ENCODE results near the gene FBXL7. TPM values are rescaled to one million over a fixed set of nuclear protein-coding genes. Genes with fewer than 3 reads are reported as not detected.
A peak's percentile ranks its signal among the peaks of the same experiment; 100 is the strongest.

Gene FBXL7
- total RNA-seq, 4 donors from 2014 or later = 5.7 to 47.4 (median 6.3) TPM

DNA sequence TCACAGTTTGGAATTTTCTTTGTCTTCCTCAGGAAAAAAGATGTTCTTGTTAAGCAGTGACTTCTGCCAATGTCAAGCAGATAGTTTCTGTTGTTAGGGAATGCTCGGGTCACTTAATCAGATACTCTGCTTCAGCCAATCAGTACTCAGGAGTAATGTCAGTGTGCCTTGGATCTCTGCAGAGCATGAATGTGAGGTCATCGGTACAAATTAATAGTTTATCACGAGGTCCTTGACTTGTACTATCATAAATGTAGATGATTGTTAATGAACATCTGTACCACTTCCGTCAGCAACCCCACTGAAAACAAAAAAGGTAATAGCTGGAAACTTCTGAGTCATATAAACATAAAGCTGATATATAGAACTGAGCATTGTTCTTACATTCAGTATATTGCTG, 73.6 kb downstream of the FBXL7 start:
- no peak overlapping the region for H3K27ac ChIP-seq
- intact Hi-C loops (cut with DNase I; ENCODE audit: low total_unique reads) = no loop called here
- peaks cover 0 to 18% (median 3%) of the 10 kb centered on the region in 4 donors for H3K4me1 ChIP-seq
- H3K27me3 ChIP-seq = no peaks in the 10 kb centered on the region
- no peak overlapping the region for H3K4me3 ChIP-seq
- no peaks in the 10 kb centered on the region for H3K36me3 ChIP-seq
- WGBS, 2 donors (ENCODE audit: low coverage in 1 of 2) = 50 to 59% methylated on average over 1 to 4 of the region's 4 CpGs
- TF ChIP-seq, protein P1, sequence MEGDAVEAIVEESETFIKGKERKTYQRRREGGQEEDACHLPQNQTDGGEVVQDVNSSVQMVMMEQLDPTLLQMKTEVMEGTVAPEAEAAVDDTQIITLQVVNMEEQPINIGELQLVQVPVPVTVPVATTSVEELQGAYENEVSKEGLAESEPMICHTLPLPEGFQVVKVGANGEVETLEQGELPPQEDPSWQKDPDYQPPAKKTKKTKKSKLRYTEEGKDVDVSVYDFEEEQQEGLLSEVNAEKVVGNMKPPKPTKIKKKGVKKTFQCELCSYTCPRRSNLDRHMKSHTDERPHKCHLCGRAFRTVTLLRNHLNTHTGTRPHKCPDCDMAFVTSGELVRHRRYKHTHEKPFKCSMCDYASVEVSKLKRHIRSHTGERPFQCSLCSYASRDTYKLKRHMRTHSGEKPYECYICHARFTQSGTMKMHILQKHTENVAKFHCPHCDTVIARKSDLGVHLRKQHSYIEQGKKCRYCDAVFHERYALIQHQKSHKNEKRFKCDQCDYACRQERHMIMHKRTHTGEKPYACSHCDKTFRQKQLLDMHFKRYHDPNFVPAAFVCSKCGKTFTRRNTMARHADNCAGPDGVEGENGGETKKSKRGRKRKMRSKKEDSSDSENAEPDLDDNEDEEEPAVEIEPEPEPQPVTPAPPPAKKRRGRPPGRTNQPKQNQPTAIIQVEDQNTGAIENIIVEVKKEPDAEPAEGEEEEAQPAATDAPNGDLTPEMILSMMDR (IDR thresholded peaks at IDR 0.05) = no peak
- TF ChIP-seq POLR2AphosphoS5 (IDR thresholded peaks at IDR 0.05) (no peak), EP300 (IDR thresholded peaks at IDR 0.05; ENCODE audit: low read depth) (no peak), POLR2A (IDR thresholded peaks at IDR 0.05) (no peak)
- DNase-seq = no peak
- no peaks in the 10 kb centered on the region for H3K9me3 ChIP-seq
- in situ Hi-C loops (cut with MboI; ENCODE audit: low pct_ligation_motif_present in 1 of 4, low pct_unique_long_range_greater_than_20kb in 1 of 4, low sequenced_read_pairs in 3 of 4) = no loop called here

GRCh38 chr5:15574128-15574527, 74.1 kb downstream of the FBXL7 start:
- intact Hi-C loops (cut with DNase I; ENCODE audit: low total_unique reads) (no loop called here), in situ Hi-C loops (cut with MboI; ENCODE audit: low pct_ligation_motif_present in 1 of 4, low pct_unique_long_range_greater_than_20kb in 1 of 4, low sequenced_read_pairs in 3 of 4) (no loop called here)
- TF ChIP-seq, protein P1 (IDR thresholded peaks at IDR 0.05) = no peak
- TF ChIP-seq POLR2AphosphoS5 (IDR thresholded peaks at IDR 0.05) = no peak
- TF ChIP-seq POLR2A (IDR thresholded peaks at IDR 0.05) = no peak
- TF ChIP-seq EP300 (IDR thresholded peaks at IDR 0.05; ENCODE audit: low read depth) = no peak
- Histone ChIP-seq H3K27me3 (no peaks in the 10 kb centered on the region), H3K4me1 (peaks cover 0 to 18% (median 3%) of the 10 kb centered on the region in 4 donors), H3K27ac (no peak overlapping the region), H3K36me3 (no peaks in the 10 kb centered on the region), H3K9me3 (no peaks in the 10 kb centered on the region), H3K4me3 (no peak overlapping the region)
- no peak for DNase-seq
- WGBS, 2 donors (ENCODE audit: low coverage in 1 of 2) = 60 to 71% methylated on average over 1 of the region's 1 CpG

DNA sequence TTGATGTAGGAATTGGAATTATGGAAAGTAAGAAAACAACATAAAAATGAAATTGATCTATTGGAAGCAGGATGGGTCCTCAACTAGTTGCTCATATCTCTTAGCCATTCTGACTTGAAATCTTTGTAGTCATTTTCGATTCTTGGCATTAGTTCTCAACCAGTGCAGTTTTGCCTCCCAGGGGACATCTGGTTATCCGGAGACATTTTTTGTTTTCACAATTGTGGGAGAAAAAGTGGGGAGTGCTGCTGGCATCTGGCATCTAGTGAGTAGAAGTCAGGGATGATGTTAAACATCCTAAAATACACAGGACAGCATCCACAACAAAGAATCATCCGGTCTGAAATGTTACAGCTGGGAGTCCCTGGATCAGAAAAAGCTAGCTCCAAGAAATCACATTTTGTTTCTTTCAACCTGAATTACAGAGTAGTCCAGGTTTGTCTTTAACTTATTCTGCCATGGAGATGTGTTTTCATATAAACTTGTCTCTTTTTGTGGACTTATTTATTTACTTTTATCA, 74.9 kb downstream of the FBXL7 start:
- no peak overlapping the region for H3K4me3 ChIP-seq
- WGBS, 2 donors (ENCODE audit: low coverage in 1 of 2) = 47 to 58% methylated on average over 3 of the region's 3 CpGs
- H3K36me3 ChIP-seq = no peaks in the 10 kb centered on the region
- no peaks in the 10 kb centered on the region for H3K27me3 ChIP-seq
- TF ChIP-seq, protein P1 (IDR thresholded peaks at IDR 0.05) = no peak
- TF ChIP-seq POLR2A (IDR thresholded peaks at IDR 0.05) = no peak
- TF ChIP-seq POLR2AphosphoS5 (IDR thresholded peaks at IDR 0.05) = no peak
- TF ChIP-seq EP300 (IDR thresholded peaks at IDR 0.05; ENCODE audit: low read depth) = no peak
- intact Hi-C loops (cut with DNase I; ENCODE audit: low total_unique reads) = no loop called here
- H3K27ac ChIP-seq = peak overlapping the region in 2 of 4 donors; percentile 26 to 27
- H3K4me1 ChIP-seq = peaks cover 0 to 24% (median 3%) of the 10 kb centered on the region in 4 donors
- no peak for DNase-seq
- in situ Hi-C loops (cut with MboI; ENCODE audit: low pct_ligation_motif_present in 1 of 4, low pct_unique_long_range_greater_than_20kb in 1 of 4, low sequenced_read_pairs in 3 of 4) = no loop called here
- no peaks in the 10 kb centered on the region for H3K9me3 ChIP-seq

- no peak overlapping the region for H3K4me3 ChIP-seq
- in situ Hi-C loops (cut with MboI; ENCODE audit: low pct_ligation_motif_present in 1 of 4, low pct_unique_long_range_greater_than_20kb in 1 of 4, low sequenced_read_pairs in 3 of 4) (no loop called here), intact Hi-C loops (cut with DNase I; ENCODE audit: low total_unique reads) (no loop called here)
- DNase-seq = no peak
- peaks cover 0 to 26% (median 3%) of the 10 kb centered on the region in 4 donors for H3K4me1 ChIP-seq
- no peaks in the 10 kb centered on the region for H3K9me3 ChIP-seq
- H3K27ac ChIP-seq = peak overlapping the region in 2 of 4 donors; percentile 26 to 27
- H3K27me3 ChIP-seq = no peaks in the 10 kb centered on the region
- TF ChIP-seq EP300 (IDR thresholded peaks at IDR 0.05; ENCODE audit: low read depth) = no peak
- TF ChIP-seq POLR2AphosphoS5 (IDR thresholded peaks at IDR 0.05) = no peak
- TF ChIP-seq POLR2A (IDR thresholded peaks at IDR 0.05) = no peak
- TF ChIP-seq, protein P1 (IDR thresholded peaks at IDR 0.05) = no peak
- no peaks in the 10 kb centered on the region for H3K36me3 ChIP-seq
These were observed 75.7 kb downstream of the FBXL7 start for GRCh38 chr5:15575666-15576065.

Data from transverse colon (tissue), 4 donors.